Measurements from ENCODE around the gene CD68. TPM values are rescaled to one million over a fixed set of nuclear protein-coding genes. Genes with fewer than 3 reads are reported as not detected.

CD68 gene
- total RNA-seq, 4 donors from 2014 or later = 13.6 to 52.0 (median 21.5) TPM

DNA sequence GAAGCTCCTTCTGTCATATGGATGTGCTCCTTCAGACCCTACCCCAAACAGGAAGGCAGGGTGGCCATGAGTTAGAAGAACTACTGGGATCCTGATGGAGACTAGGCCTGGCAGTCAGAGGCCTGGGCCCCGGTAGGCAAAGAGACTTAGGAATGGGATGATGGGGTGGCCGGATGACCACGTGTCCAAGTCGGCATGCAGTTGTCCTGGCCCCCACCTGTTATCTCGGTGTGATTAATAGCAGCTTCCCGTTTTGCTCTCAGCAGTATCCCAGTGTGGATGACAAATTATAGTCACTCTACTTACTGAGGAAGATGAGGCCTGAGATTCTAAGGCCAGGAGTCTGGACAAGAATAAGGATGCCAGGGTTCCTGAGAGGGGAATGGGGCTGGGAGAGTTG lies 29.1 kb upstream of the CD68 start:
- no peak for DNase-seq
- no peaks in the 10 kb centered on the region for H3K36me3 ChIP-seq
- H3K27me3 ChIP-seq = no peaks in the 10 kb centered on the region
- intact Hi-C loops (cut with DNase I) = no loop called here
- H3K4me3 ChIP-seq (replicated peaks in 1 of 3) = no peak overlapping the region
- H3K4me1 ChIP-seq = peaks cover 10 to 19% of the 10 kb centered on the region in 2 donors
- no peak overlapping the region for H3K27ac ChIP-seq
- TF ChIP-seq POLR2A (IDR thresholded peaks at IDR 0.05) (no peak), CTCF (IDR thresholded peaks at IDR 0.05) (no peak)
- WGBS, 2 donors = 74 to 80% methylated on average over 6 of the region's 6 CpGs
- no peaks in the 10 kb centered on the region for H3K9me3 ChIP-seq

DNA sequence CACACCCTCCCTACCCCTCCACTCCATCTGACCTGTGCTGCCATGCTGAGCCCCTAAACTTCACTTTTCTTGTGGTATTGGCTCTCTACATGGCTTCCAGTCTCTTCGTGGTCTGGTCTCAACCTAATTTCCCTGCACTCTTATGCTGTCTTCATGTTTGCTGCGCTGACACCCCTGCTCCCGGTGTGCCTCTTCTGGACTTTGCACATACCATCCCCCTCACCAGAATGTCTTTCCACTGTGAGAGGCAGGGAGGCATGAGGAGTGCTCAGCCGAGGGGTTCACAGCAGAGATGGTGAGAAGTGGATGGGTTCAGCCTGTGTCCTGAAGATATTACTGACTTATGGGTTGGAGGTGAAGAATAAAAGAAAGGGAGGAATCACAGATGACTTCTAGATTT lies 28.0 kb upstream of the CD68 start:
- Histone ChIP-seq H3K27me3 (no peaks in the 10 kb centered on the region), H3K4me1 (peaks cover 10 to 19% of the 10 kb centered on the region in 2 donors), H3K27ac (no peak overlapping the region), H3K9me3 (no peaks in the 10 kb centered on the region), H3K36me3 (no peaks in the 10 kb centered on the region), H3K4me3 (replicated peaks in 1 of 3) (no peak overlapping the region)
- intact Hi-C loops (cut with DNase I) = no loop called here
- no peak for TF ChIP-seq POLR2A (IDR thresholded peaks at IDR 0.05)
- no peak for TF ChIP-seq CTCF (IDR thresholded peaks at IDR 0.05)
- no peak for DNase-seq
- WGBS, 2 donors = 78 to 84% methylated on average over 4 of the region's 4 CpGs

DNA sequence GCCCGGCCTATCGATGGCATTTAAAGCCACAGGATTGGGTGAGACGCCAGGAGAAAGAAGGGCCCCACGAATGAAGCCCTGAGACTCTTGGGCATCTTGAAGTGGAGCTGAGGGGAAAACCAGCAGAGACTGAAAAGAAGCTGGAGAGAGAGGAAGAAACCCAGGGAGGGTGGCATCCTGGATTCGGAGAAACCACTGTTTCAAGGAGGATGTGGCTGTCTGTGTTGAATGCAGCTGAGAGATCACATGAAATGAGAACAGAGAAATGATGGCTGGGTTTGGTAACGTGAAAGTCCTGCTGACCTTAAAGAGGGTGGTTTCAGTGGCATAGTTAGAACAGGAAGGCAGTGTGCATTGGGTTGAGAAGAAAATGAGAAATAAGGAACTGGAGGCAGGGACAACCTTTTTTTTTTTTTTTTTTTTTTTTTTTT lies 26.8 kb upstream of the CD68 start:
- no peak for DNase-seq
- H3K9me3 ChIP-seq = no peaks in the 10 kb centered on the region
- WGBS, 2 donors = 72 to 90% methylated on average over 6 of the region's 6 CpGs
- H3K4me1 ChIP-seq = peaks cover 14 to 25% of the 10 kb centered on the region in 2 donors
- H3K27ac ChIP-seq = no peak overlapping the region
- H3K27me3 ChIP-seq = no peaks in the 10 kb centered on the region
- H3K36me3 ChIP-seq = no peaks in the 10 kb centered on the region
- intact Hi-C loops (cut with DNase I) = no loop called here
- no peak overlapping the region for H3K4me3 ChIP-seq (replicated peaks in 1 of 3)
- TF ChIP-seq POLR2A (IDR thresholded peaks at IDR 0.05) = no peak
- no peak for TF ChIP-seq CTCF (IDR thresholded peaks at IDR 0.05)

- TF ChIP-seq POLR2A (IDR thresholded peaks at IDR 0.05) = no peak
- Histone ChIP-seq H3K27ac (no peak overlapping the region), H3K4me1 (peaks cover 15 to 26% of the 10 kb centered on the region in 2 donors), H3K9me3 (no peaks in the 10 kb centered on the region), H3K27me3 (no peaks in the 10 kb centered on the region), H3K36me3 (no peaks in the 10 kb centered on the region), H3K4me3 (replicated peaks in 1 of 3) (no peak overlapping the region)
- 100% methylated on average over 1 of the region's 1 CpG for WGBS, 2 donors
- DNase-seq = no peak
- intact Hi-C loops (cut with DNase I) = no loop called here
Measured at GRCh38 chr17:7553356-7553755, 26.1 kb upstream of the CD68 start.

DNA sequence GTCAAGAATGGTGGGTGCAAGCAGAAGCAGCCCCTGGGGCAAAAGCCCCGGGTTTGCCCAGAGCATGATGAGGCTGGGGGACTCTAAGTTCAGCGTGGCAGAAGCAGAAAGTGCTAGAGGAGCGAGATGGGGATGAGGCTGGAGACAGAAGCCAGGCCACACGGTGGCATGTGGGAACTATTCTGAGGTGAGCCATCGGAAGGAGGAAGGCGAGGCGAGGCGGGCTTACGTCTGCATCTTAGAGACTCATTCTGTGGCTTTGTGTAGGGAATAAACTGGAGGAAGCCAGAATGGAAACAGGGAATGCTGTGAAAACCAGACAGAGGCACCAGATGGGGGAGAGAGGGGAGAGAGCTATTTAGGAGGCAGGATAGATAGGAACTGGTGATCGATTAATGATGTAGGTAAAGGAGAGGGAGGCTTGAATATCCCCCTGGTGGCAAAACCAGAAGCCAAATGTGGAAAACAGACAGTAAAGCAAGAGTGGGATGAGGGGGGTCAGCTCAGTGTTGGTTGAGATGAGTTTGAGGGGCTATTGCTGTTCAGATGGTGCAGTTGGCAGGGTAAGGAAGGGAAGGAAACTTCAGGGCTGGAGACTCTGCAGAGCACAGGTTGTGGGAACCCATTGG lies 24.0 kb upstream of the CD68 start:
- Histone ChIP-seq H3K4me1 (peaks cover 27 to 34% of the 10 kb centered on the region in 2 donors), H3K4me3 (replicated peaks in 1 of 3) (no peak overlapping the region), H3K27me3 (no peaks in the 10 kb centered on the region), H3K9me3 (no peaks in the 10 kb centered on the region), H3K36me3 (no peaks in the 10 kb centered on the region), H3K27ac (no peak overlapping the region)
- WGBS, 2 donors = 73 to 75% methylated on average over 10 of the region's 10 CpGs
- no peak for DNase-seq
- TF ChIP-seq CTCF (IDR thresholded peaks at IDR 0.05) = no peak
- TF ChIP-seq POLR2A (IDR thresholded peaks at IDR 0.05) = no peak
- intact Hi-C loops (cut with DNase I) = no loop called here
